Fibroblast of lung (primary cell): Measurements from ENCODE around the gene DRAP1. TPM values are rescaled to one million over a fixed set of nuclear protein-coding genes. Genes with fewer than 3 reads are reported as not detected.

Experiments used
- DNase-seq, 2 donors: peaks; one replicate each; pipeline versions ENCODE4 v3.0.0 to v3.0.0-alpha.2; 2010; ENCODE audit warnings: low read depth in 2 of 2
- H2AFZ ChIP-seq: 2 replicates; pipeline ENCODE4 v1.5.1; 2012; ENCODE audit warnings: low read length, control low read depth, inconsistent platforms
- H3K27ac ChIP-seq: 2 replicates; pipeline ENCODE4 v1.5.1; 2011; ENCODE audit warnings: low read length, control low read depth; ENCODE audit not compliant: insufficient read depth
- H3K27me3 ChIP-seq: 2 replicates; pipeline ENCODE4 v1.5.1; 2011; ENCODE audit warnings: mild to moderate bottlenecking, low read length; ENCODE audit not compliant: control insufficient read depth, insufficient read depth
- H3K36me3 ChIP-seq: 2 replicates; pipeline ENCODE4 v1.5.1; 2011; ENCODE audit warnings: low read length; ENCODE audit not compliant: control insufficient read depth, insufficient read depth
- H3K4me1 ChIP-seq: 2 replicates; pipeline ENCODE4 v1.5.1; 2011; ENCODE audit warnings: low read length; ENCODE audit not compliant: control insufficient read depth, insufficient read depth; ENCODE audit errors: extremely low read depth
- H3K4me2 ChIP-seq: 2 replicates; pipeline ENCODE4 v1.5.1; 2011; ENCODE audit warnings: low read length, control low read depth; ENCODE audit not compliant: insufficient read depth; ENCODE audit errors: extremely low read depth
- H3K4me3 ChIP-seq, 4 experiments: fragments of 200-600 bp in 1 of 4; sonication (generic) in 1 of 4; replicated peaks in 1 of 4; 2 replicates each; pipeline ENCODE4 v1.5.1; 2011 to 2016; ENCODE audit warnings: low read length in 4 of 4, low read depth in 3 of 4, mild to moderate bottlenecking in 3 of 4, control low read depth in 2 of 4, inconsistent platforms in 1 of 4, mixed read lengths in 1 of 4; ENCODE audit not compliant: insufficient read depth in 1 of 4; ENCODE audit errors: control extremely low read depth in 1 of 4
- H3K79me2 ChIP-seq: 2 replicates; pipeline ENCODE4 v1.5.1; 2012; ENCODE audit warnings: mild to moderate bottlenecking, low read length, inconsistent platforms; ENCODE audit not compliant: control insufficient read depth, insufficient read depth
- H3K9ac ChIP-seq: 2 replicates; pipeline ENCODE4 v1.5.1; 2011; ENCODE audit warnings: mild to moderate bottlenecking, low read length, control low read depth; ENCODE audit not compliant: insufficient read depth
- H3K9me3 ChIP-seq: 2 replicates; pipeline ENCODE4 v1.5.1; 2012; ENCODE audit warnings: low read depth, low read length; ENCODE audit not compliant: control insufficient read depth, insufficient read depth
- H4K20me1 ChIP-seq: 2 replicates; pipeline ENCODE4 v1.5.1; 2011; ENCODE audit warnings: low read length; ENCODE audit not compliant: control insufficient read depth, insufficient read depth; ENCODE audit errors: extremely low read depth
- EZH2 ChIP-seq: IDR thresholded peaks from 2 replicates; pipeline ENCODE4 v1.5.1; 2012; ENCODE audit warnings: low read length, control low read depth, mild to moderate bottlenecking; ENCODE audit errors: missing control alignments
- polyA plus RNA-seq, 2 donors: library from polyadenylated mRNA; depleted of rRNA in 1 of 2; stranded (reverse) in 1 of 2; unstranded in 1 of 2; fragments of >200 nt; gene quantifications; 2 replicates each; pipeline ENCODE4 v1.2.1, GENCODE V29; 2011 to 2012; ENCODE audit warnings: missing spikeins in 1 of 2
- total RNA-seq: library from RNA; depleted of rRNA; stranded (reverse); fragments of >200 nt; gene quantifications from 2 replicates; pipeline ENCODE4 v1.2.1, GENCODE V29; 2014
- TF ChIP-seq, protein P1 (sequence below), 2 donors: IDR thresholded peaks in 1 of 2; conservative IDR thresholded peaks in 1 of 2; 1 replicate in 1 of 2; 2 replicates in 1 of 2; pipeline ENCODE4 v1.5.1; 2011 to 2012; ENCODE audit warnings: low read length in 2 of 2, control low read depth in 1 of 2, inconsistent platforms in 1 of 2, low read depth in 1 of 2, mild to moderate bottlenecking in 1 of 2

DRAP1 gene
- total and polyA plus RNA-seq, 2 donors (not counting 1 experiment from before 2014, with no cell fraction given): 130 to 300 TPM

DNA sequence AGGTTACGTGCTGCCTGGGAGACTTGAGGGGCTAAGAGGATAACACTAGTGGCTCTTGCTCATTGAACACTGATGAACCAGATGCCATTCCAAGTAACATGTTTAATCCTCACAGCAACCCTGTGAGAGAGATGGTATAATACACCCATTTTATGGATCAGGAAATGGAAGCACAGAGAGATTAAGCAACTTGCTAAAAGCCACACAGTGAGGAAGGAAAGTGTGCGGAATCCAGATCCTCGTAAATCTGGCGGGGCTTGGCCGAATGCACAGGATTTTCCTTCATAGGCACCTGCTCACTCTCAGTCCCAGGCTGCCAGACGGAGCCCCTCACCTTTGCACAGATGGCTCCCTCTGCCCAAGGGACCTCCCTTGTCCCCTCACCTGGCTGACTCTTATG is 11.3 kb upstream of the DRAP1 start:
- no peak for DNase-seq
- H3K4me3 ChIP-seq: no peak overlapping the region
- no peak overlapping the region for H3K4me2 ChIP-seq
- no peaks in the 10 kb centered on the region for H3K27me3 ChIP-seq
- H3K27ac ChIP-seq: no peak overlapping the region
- H3K36me3 ChIP-seq: no peaks in the 10 kb centered on the region
- no peak overlapping the region for H2AFZ ChIP-seq
- peaks cover 33% of the 10 kb centered on the region for H3K4me1 ChIP-seq
- H3K9me3 ChIP-seq: no peaks in the 10 kb centered on the region
- no peaks in the 10 kb centered on the region for H4K20me1 ChIP-seq
- TF ChIP-seq, protein P1, sequence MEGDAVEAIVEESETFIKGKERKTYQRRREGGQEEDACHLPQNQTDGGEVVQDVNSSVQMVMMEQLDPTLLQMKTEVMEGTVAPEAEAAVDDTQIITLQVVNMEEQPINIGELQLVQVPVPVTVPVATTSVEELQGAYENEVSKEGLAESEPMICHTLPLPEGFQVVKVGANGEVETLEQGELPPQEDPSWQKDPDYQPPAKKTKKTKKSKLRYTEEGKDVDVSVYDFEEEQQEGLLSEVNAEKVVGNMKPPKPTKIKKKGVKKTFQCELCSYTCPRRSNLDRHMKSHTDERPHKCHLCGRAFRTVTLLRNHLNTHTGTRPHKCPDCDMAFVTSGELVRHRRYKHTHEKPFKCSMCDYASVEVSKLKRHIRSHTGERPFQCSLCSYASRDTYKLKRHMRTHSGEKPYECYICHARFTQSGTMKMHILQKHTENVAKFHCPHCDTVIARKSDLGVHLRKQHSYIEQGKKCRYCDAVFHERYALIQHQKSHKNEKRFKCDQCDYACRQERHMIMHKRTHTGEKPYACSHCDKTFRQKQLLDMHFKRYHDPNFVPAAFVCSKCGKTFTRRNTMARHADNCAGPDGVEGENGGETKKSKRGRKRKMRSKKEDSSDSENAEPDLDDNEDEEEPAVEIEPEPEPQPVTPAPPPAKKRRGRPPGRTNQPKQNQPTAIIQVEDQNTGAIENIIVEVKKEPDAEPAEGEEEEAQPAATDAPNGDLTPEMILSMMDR (conservative IDR thresholded peaks at IDR 0.05 in 1 of 2, IDR thresholded peaks at IDR 0.05 in 1 of 2; ENCODE audit: low read depth in 1 of 2, low read length in 2 of 2): no peak
- no peak for TF ChIP-seq EZH2
- H3K79me2 ChIP-seq: peaks cover 3% of the 10 kb centered on the region
- H3K9ac ChIP-seq: no peak overlapping the region

DNA sequence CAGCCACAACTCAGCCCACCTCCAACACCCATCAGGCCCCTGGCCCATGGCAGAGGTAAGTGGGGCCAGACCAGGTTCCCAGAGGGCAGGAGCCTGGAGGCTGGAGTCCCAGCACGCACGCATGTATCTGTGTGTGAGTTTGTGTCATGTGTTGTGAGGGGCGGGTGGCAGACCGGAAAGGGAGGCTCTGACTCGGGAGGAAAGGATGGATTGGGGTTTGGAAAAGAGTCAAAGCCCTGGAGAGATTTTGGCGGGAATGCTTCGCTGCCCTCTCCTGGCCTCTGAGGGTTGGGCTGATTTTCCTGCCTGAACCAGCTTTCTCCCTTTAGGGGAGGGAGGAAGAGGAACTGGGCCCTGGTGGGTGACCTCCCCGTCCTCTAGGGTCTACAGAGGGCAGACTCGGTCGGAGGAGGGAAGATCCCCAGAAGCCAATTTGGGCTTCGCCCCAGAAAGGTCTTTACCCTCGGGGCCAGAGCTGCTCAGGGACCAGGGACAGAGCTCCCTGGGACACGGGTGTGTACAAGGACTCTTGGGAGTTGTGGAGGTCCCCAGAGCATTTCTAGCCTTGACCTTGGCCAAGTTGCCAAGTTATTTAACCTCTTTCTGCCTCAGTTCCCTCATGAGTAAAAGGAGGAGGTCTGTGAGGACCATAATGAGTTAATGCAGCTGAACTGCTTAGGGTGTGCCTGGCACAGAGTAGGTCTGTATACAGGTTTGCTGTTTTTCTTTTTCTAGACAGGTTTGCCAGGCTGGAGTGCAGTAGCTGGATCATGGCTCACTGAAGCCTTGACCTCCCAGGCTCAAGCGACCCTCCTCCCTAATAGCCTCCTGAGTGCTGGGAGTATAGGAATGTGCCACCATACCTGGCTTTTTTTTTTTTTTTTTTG is 7.3 kb upstream of the DRAP1 start:
- H3K79me2 ChIP-seq: peaks cover 30% of the 10 kb centered on the region
- peak overlapping the region; percentile 8 for H3K4me2 ChIP-seq
- H2AFZ ChIP-seq: no peak overlapping the region
- peaks cover 3% of the 10 kb centered on the region for H3K36me3 ChIP-seq
- H3K27me3 ChIP-seq: no peaks in the 10 kb centered on the region
- no peak for TF ChIP-seq EZH2
- TF ChIP-seq, protein P1 (conservative IDR thresholded peaks at IDR 0.05 in 1 of 2, IDR thresholded peaks at IDR 0.05 in 1 of 2; ENCODE audit: low read depth in 1 of 2, low read length in 2 of 2): peak in 1 of 2 donors; percentile 25
- peak; percentile 73 to 84 for DNase-seq
- no peaks in the 10 kb centered on the region for H3K9me3 ChIP-seq
- peak overlapping the region; percentile 99 for H3K27ac ChIP-seq
- peak overlapping the region; percentile 45 for H3K9ac ChIP-seq
- peaks cover 52% of the 10 kb centered on the region for H3K4me1 ChIP-seq
- no peak overlapping the region for H3K4me3 ChIP-seq
- no peaks in the 10 kb centered on the region for H4K20me1 ChIP-seq

DNA sequence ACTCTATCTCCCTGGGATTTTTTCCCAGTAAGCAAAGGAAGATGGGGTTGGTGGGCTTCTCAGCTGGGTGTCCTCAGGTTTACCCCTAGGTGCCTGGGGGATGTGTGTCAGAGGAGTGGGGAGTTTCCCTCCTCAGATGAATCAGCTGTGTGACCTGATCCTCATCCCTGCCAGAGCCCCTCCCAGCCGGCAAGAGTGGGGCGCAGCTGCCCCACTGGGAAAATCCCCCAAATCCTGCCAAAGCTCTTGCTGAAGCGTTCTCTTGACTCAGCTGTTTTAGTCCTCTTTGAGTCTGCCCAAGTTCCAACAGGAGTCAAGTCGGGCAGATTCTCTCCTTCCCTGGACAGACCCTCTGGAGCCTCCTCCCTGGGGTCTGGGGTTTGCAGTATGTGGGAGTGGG is 6.4 kb upstream of the DRAP1 start:
- Histone ChIP-seq H3K4me2 (peak overlapping the region; percentile 36), H3K27me3 (no peaks in the 10 kb centered on the region), H3K79me2 (peaks cover 39% of the 10 kb centered on the region), H3K4me1 (peaks cover 61% of the 10 kb centered on the region), H3K9ac (peak overlapping the region; percentile 45), H3K36me3 (peaks cover 8% of the 10 kb centered on the region), H3K4me3 (no peak overlapping the region), H3K9me3 (no peaks in the 10 kb centered on the region), H4K20me1 (no peaks in the 10 kb centered on the region), H3K27ac (peak overlapping the region; percentile 99), H2AFZ (no peak overlapping the region)
- TF ChIP-seq EZH2: no peak
- TF ChIP-seq, protein P1 (conservative IDR thresholded peaks at IDR 0.05 in 1 of 2, IDR thresholded peaks at IDR 0.05 in 1 of 2; ENCODE audit: low read depth in 1 of 2, low read length in 2 of 2): no peak
- peak; percentile 47 to 75 for DNase-seq
